NT2/D1 (cell line): ENCODE measurements around the gene MFNG.

ENCODE experiments used
- YY1 ChIP-seq: IDR thresholded peaks from 2 replicates; pipeline ENCODE4 v1.6.1; 2011; ENCODE audit not compliant: insufficient read length, insufficient read depth
- ZNF274 ChIP-seq: IDR thresholded peaks from 2 replicates; pipeline ENCODE4 v1.6.1; 2011; ENCODE audit warnings: mild to moderate bottlenecking, low read depth, low read length

- no peak for TF ChIP-seq ZNF274
- TF ChIP-seq YY1 = no peak
These were observed 13.0 kb upstream of the MFNG start for GRCh38 chr22:37499027-37499707.
